B cell (primary cell): ENCODE measurements around the gene OSGEP. TPM values are rescaled to one million over a fixed set of nuclear protein-coding genes. Genes with fewer than 3 reads are reported as not detected.

Experiments
- ATAC-seq: fragments of 200-7000 bp; cut with Tn5 transposase; one replicate; pipeline ENCODE4 v1.10.0; 2021; ENCODE audit warnings: low read depth, mild to moderate bottlenecking, moderate number of reproducible peaks, moderate library complexity
- CTCF ChIA-PET: fragments of 350-600 bp; sonication (Branson Sonifier 250); formaldehyde crosslinking; loops from one replicate; lab custom pipeline; 2021; ENCODE audit warnings: antibody characterized with exemption, inconsistent platforms; lab: Charles Lee
- POLR2A ChIA-PET: fragments of 350-600 bp; sonication (Branson Sonifier 250); formaldehyde crosslinking; loops from one replicate; lab custom pipeline; 2021; ENCODE audit warnings: antibody characterized with exemption; lab: Charles Lee
- DNase-seq: peaks from one replicate; pipeline ENCODE4 v3.0.0; 2013
- H2AFZ ChIP-seq: 2 replicates; pipeline ENCODE4 v1.6.1; 2012; ENCODE audit warnings: mild to moderate bottlenecking, low read depth, low read length; ENCODE audit not compliant: insufficient read depth, poor library complexity, severe bottlenecking
- H3K27ac ChIP-seq, 2 donors: 1 replicate in 1 of 2; 2 replicates in 1 of 2; pipeline ENCODE4 v1.5.1; 2012 to 2013; ENCODE audit warnings: low read length in 2 of 2, mild to moderate bottlenecking in 2 of 2, moderate library complexity in 1 of 2
- H3K27me3 ChIP-seq, 4 experiments: fragments of 200-600 bp in 1 of 4; sonication (generic) in 1 of 4; replicated peaks in 1 of 4; 1 replicate in 2 of 4; 2 replicates in 2 of 4; pipeline versions ENCODE4 v1.6.1 to v1.7.0; 2013 to 2016; ENCODE audit warnings: low read length in 3 of 4, mild to moderate bottlenecking in 2 of 4, mixed read lengths in 1 of 4, moderate library complexity in 1 of 4; ENCODE audit not compliant: insufficient read depth in 4 of 4, control insufficient read depth in 3 of 4; ENCODE audit errors: control extremely low read depth in 1 of 4
- H3K36me3 ChIP-seq, 2 experiments: replicated peaks in 1 of 2; 1 replicate in 1 of 2; 2 replicates in 1 of 2; pipeline versions ENCODE4 v1.6.1 to v1.7.1; 2013; ENCODE audit warnings: low read length in 1 of 2; ENCODE audit not compliant: insufficient read depth in 2 of 2, control insufficient read depth in 1 of 2; ENCODE audit errors: control extremely low read depth in 1 of 2, extremely low read depth in 1 of 2
- H3K4me1 ChIP-seq, 2 donors: fragments of 200-600 bp in 1 of 2; sonication (generic) in 1 of 2; 1 replicate in 1 of 2; 2 replicates in 1 of 2; pipeline versions ENCODE4 v1.5.1 to v1.6.1; 2013 to 2017; ENCODE audit warnings: low read length in 2 of 2; ENCODE audit not compliant: control insufficient read depth in 2 of 2, insufficient read depth in 2 of 2
- H3K4me2 ChIP-seq: replicated peaks from 2 replicates; pipeline ENCODE3; 2012; ENCODE audit warnings: mild to moderate bottlenecking, low read depth, low read length; ENCODE audit not compliant: poor library complexity, severe bottlenecking
- H3K4me3 ChIP-seq, 5 experiments: fragments of 200-600 bp in 1 of 5; sonication (generic) in 1 of 5; 1 replicate in 3 of 5; 2 replicates in 2 of 5; pipeline versions ENCODE4 v1.5.1 to v1.7.0; 2011 to 2016; ENCODE audit warnings: low read length in 4 of 5, mild to moderate bottlenecking in 4 of 5, low read depth in 2 of 5, control low read depth in 1 of 5, moderate library complexity in 1 of 5; ENCODE audit not compliant: insufficient read depth in 1 of 5; ENCODE audit errors: control extremely low read depth in 1 of 5, extremely low read depth in 1 of 5
- H3K79me2 ChIP-seq: fragments of 200-600 bp; sonication (generic); one replicate; pipeline ENCODE4 v1.6.0; 2016; ENCODE audit warnings: low read length; ENCODE audit not compliant: control insufficient read depth, insufficient read depth
- H3K9ac ChIP-seq: fragments of 200-600 bp; sonication (generic); 2 replicates; pipeline ENCODE4 v1.6.1; 2017; ENCODE audit warnings: mild to moderate bottlenecking, low read length, moderate library complexity
- H3K9me3 ChIP-seq, 3 donors: one replicate each; pipeline versions ENCODE4 v1.6.1 to v1.7.1; 2013; ENCODE audit warnings: low read length in 2 of 3; ENCODE audit not compliant: control insufficient read depth in 2 of 3, insufficient read depth in 1 of 3; ENCODE audit errors: control extremely low read depth in 1 of 3
- H4K20me1 ChIP-seq: 2 replicates; pipeline ENCODE4 v1.6.0; 2012; ENCODE audit warnings: mild to moderate bottlenecking, low read length; ENCODE audit not compliant: insufficient read depth, control insufficient read depth, poor library complexity, severe bottlenecking
- H3K27ac Mint-ChIP-seq: one replicate; pipeline ENCODE4 v1.8.0; 2021; ENCODE audit warnings: mixed read lengths
- H3K27me3 Mint-ChIP-seq: one replicate; pipeline ENCODE4 v1.8.0; 2021; ENCODE audit warnings: mixed read lengths
- H3K4me1 Mint-ChIP-seq: one replicate; pipeline ENCODE4 v1.8.0; 2021; ENCODE audit warnings: mixed read lengths
- H3K4me3 Mint-ChIP-seq: one replicate; pipeline ENCODE4 v1.8.0; 2021; ENCODE audit warnings: mixed read lengths
- H3K9me3 Mint-ChIP-seq: one replicate; pipeline ENCODE4 v1.8.0; 2022; ENCODE audit warnings: mixed read lengths; ENCODE audit not compliant: insufficient read depth
- CTCF ChIP-seq: fragments of 200-600 bp; IDR thresholded peaks from one replicate; pipeline ENCODE4 v1.8.0; 2022; ENCODE audit warnings: antibody characterized with exemption, mild to moderate bottlenecking
- EZH2 ChIP-seq: IDR thresholded peaks from 2 replicates; pipeline ENCODE4 v1.6.1; 2012; ENCODE audit warnings: borderline replicate concordance, low read depth, mild to moderate bottlenecking, moderate library complexity, low read length; ENCODE audit not compliant: insufficient read depth, poor library complexity, severe bottlenecking
- WGBS: methylation state at CpG from one replicate; pipeline ENCODE4 v1.1.5; 2013; ENCODE audit warnings: missing lambda C conversion rate; ENCODE audit not compliant: insufficient coverage; 5-methylcytosine and 5-hydroxymethylcytosine counted together
- intact Hi-C: fragments of 100-400 bp; cut with micrococcal nuclease; formaldehyde crosslinking; loops from one replicate; pipeline ENCODE4 v1.10.0; 2022
- polyA plus RNA-seq: library from polyadenylated mRNA; depleted of rRNA; stranded (reverse); fragments of >200 nt; gene quantifications from 2 replicates; pipeline ENCODE4 v1.2.3, GENCODE V29; 2012
- total RNA-seq, 2 donors: library from RNA; stranded (reverse); fragments of 120-200 nt in 1 of 2; gene quantifications; 1 replicate in 1 of 2; 2 replicates in 1 of 2; pipeline versions ENCODE4 v1.2.3 to v1.2.4, GENCODE V29; 2013 to 2022

The OSGEP gene
- total and polyA plus RNA-seq, 2 donors (not counting 1 experiment from before 2014, with no cell fraction given) = 117 to 156 TPM

- peak overlapping the region in 1 of 5 experiments; percentile 46 for H3K4me3 ChIP-seq
- DNase-seq (no peak), ATAC-seq (no peak)
- intact Hi-C loops = no loop called here
- Mint-ChIP-seq H3K27ac (peak overlapping the region; percentile 98), H3K4me3 (peak overlapping the region; percentile 83), H3K27me3 (no peaks in the 10 kb centered on the region), H3K9me3 (no peaks in the 10 kb centered on the region), H3K4me1 (peaks cover 58% of the 10 kb centered on the region)
- peaks cover 0 to 11% (median 0%) of the 10 kb centered on the region in 3 donors for H3K9me3 ChIP-seq
- H3K79me2 ChIP-seq = peaks cover 10% of the 10 kb centered on the region
- H2AFZ ChIP-seq = peak overlapping the region; percentile 74
- H3K9ac ChIP-seq = peak overlapping the region; percentile 46
- peak overlapping the region; percentile 89 for H3K27ac ChIP-seq
- ChIA-PET POLR2A (no interaction called here), CTCF (interaction anchor here (0.6 to 3.6 kb wide), 5 partner anchors 13 to 542 kb away, joined by 3 to 24 read pairs (median 4); no protein-coding TSS in a partner anchor)
- peak overlapping the region; percentile 71 for H3K4me2 ChIP-seq
- H3K36me3 ChIP-seq = no peaks in the 10 kb centered on the region
- TF ChIP-seq CTCF (no peak), EZH2 (no peak)
- WGBS = 6% methylated on average over 3 of the region's 5 CpGs
- H4K20me1 ChIP-seq = no peaks in the 10 kb centered on the region
- H3K4me1 ChIP-seq = peaks cover 41 to 49% of the 10 kb centered on the region in 2 donors
- H3K27me3 ChIP-seq = no peaks in the 10 kb centered on the region
Observed at GRCh38 chr14:20428802-20429201, 25.8 kb downstream of the OSGEP start.

GRCh38 chr14:20428010-20428365, 26.6 kb downstream of the OSGEP start:
- H3K4me1 ChIP-seq = peaks cover 41 to 49% of the 10 kb centered on the region in 2 donors
- peak overlapping the region; percentile 74 for H2AFZ ChIP-seq
- peak overlapping the region; percentile 83 for H3K4me3 Mint-ChIP-seq
- peak overlapping the region in 4 of 5 experiments; percentile 9 to 46 (median 32) for H3K4me3 ChIP-seq
- ChIA-PET CTCF (interaction anchor here (1.0 to 3.6 kb wide), 4 partner anchors 12 to 543 kb away, joined by 3 to 24 read pairs (median 4); no protein-coding TSS in a partner anchor), POLR2A (no interaction called here)
- no peaks in the 10 kb centered on the region for H3K27me3 Mint-ChIP-seq
- no peaks in the 10 kb centered on the region for H3K9me3 Mint-ChIP-seq
- H3K36me3 ChIP-seq = no peaks in the 10 kb centered on the region
- peak overlapping the region; percentile 98 for H3K27ac Mint-ChIP-seq
- WGBS = 25% methylated on average over 2 of the region's 5 CpGs
- intact Hi-C loops = no loop called here
- no peaks in the 10 kb centered on the region for H3K27me3 ChIP-seq
- no peaks in the 10 kb centered on the region for H4K20me1 ChIP-seq
- H3K79me2 ChIP-seq = peaks cover 10% of the 10 kb centered on the region
- ATAC-seq (peak; percentile 18), DNase-seq (no peak)
- peak overlapping the region; percentile 89 for H3K27ac ChIP-seq
- peaks cover 60% of the 10 kb centered on the region for H3K4me1 Mint-ChIP-seq
- peak overlapping the region; percentile 71 for H3K4me2 ChIP-seq
- TF ChIP-seq EZH2 (no peak), CTCF (no peak)
- peaks cover 0 to 11% (median 0%) of the 10 kb centered on the region in 3 donors for H3K9me3 ChIP-seq
- peak overlapping the region; percentile 46 for H3K9ac ChIP-seq
